Breast epithelium (tissue), 3 donors: ENCODE measurements around the gene LRRIQ1.

ENCODE experiments used
- CTCF ChIP-seq, 3 donors: fragments of 450-650 bp; IDR thresholded peaks; one replicate each; pipeline ENCODE4 v1.5.1; 2016 to 2017; ENCODE audit warnings: antibody characterized with exemption in 3 of 3, mild to moderate bottlenecking in 3 of 3, moderate library complexity in 3 of 3
- POLR2A ChIP-seq: fragments of 450-650 bp; IDR thresholded peaks from one replicate; pipeline ENCODE4 v1.6.1; 2016; ENCODE audit warnings: antibody characterized with exemption, mild to moderate bottlenecking, moderate library complexity
- POLR2AphosphoS5 ChIP-seq, 3 donors: sonication (generic); formaldehyde crosslinking; IDR thresholded peaks; one replicate each; pipeline ENCODE4 v1.6.1; 2017; ENCODE audit warnings: antibody characterized with exemption in 3 of 3

GRCh38 chr12:85155791-85156190, 119.6 kb downstream of the LRRIQ1 start:
- TF ChIP-seq POLR2A (no peak), CTCF (IDR thresholded peaks at IDR 0.05) (no peak), POLR2AphosphoS5 (IDR thresholded peaks at IDR 0.05) (no peak)
